SK-N-MC (cell line): ENCODE results near the gene SOCS6.

Experiments used
- EZH2 ChIP-seq: fragments of 200-600 bp; sonication (generic); IDR thresholded peaks from one replicate; pipeline ENCODE4 v1.6.1; 2017; ENCODE audit warnings: antibody characterized with exemption
- FOXP2 ChIP-seq: optimal IDR thresholded peaks from 2 replicates; pipeline ENCODE3; 2011; ENCODE audit warnings: mild to moderate bottlenecking, moderate library complexity; ENCODE audit not compliant: insufficient read depth; ENCODE audit errors: extremely low read length, control extremely low read depth
- POLR2AphosphoS5 ChIP-seq: IDR thresholded peaks from 2 replicates; pipeline ENCODE4 v1.6.1; 2012; ENCODE audit warnings: mild to moderate bottlenecking, low read depth, low read length, borderline replicate concordance

- TF ChIP-seq POLR2AphosphoS5 (no peak), EZH2 (no peak), FOXP2 (no peak)
Measured at GRCh38 chr18:70284976-70285620, 3.7 kb upstream of the SOCS6 start.
